Measurements from ENCODE around the gene HPDL.

The HPDL gene

GRCh38 chr1:45299981-45300668, 26.6 kb upstream of the HPDL start:
- DNase-seq (ENCODE audit: low spot score), result peak; percentile 67
- peak; percentile 68 for TF ChIP-seq CTCF (IDR thresholded peaks at IDR 0.05; ENCODE audit: extremely low read depth, missing control alignments)

GRCh38 chr1:45300669-45300997, 26.1 kb upstream of the HPDL start:
- TF ChIP-seq CTCF (IDR thresholded peaks at IDR 0.05; ENCODE audit: extremely low read depth, missing control alignments), result no peak

GRCh38 chr1:45302505-45303150, 24.1 kb upstream of the HPDL start:
- DNase-seq (ENCODE audit: low spot score), result no peak
- no peak for TF ChIP-seq CTCF (IDR thresholded peaks at IDR 0.05; ENCODE audit: extremely low read depth, missing control alignments)

More at GRCh38 chr1:45300669-45300997, 26.1 kb upstream of the HPDL start:
- DNase-seq (ENCODE audit: low spot score), result no peak

- peak; percentile 75 for TF ChIP-seq CTCF (IDR thresholded peaks at IDR 0.05; ENCODE audit: extremely low read depth, missing control alignments)
- DNase-seq (ENCODE audit: low spot score), result peak; percentile 94
Measured at GRCh38 chr1:45303520-45304310, 23.0 kb upstream of the HPDL start.

GRCh38 chr1:45304311-45305081, 22.2 kb upstream of the HPDL start:
- no peak for DNase-seq (ENCODE audit: low spot score)

GRCh38 chr1:45305231-45305630, 21.5 kb upstream of the HPDL start:
- TF ChIP-seq CTCF (IDR thresholded peaks at IDR 0.05; ENCODE audit: extremely low read depth, missing control alignments), result no peak
- DNase-seq (ENCODE audit: low spot score), result no peak

More at GRCh38 chr1:45304311-45305081, 22.2 kb upstream of the HPDL start:
- TF ChIP-seq CTCF (IDR thresholded peaks at IDR 0.05; ENCODE audit: extremely low read depth, missing control alignments), result no peak

Measured in GM20000 (cell line).